Astrocyte of the hippocampus (primary cell): ENCODE data around the gene SUPV3L1.
A peak's percentile ranks its signal among the peaks of the same experiment; 100 is the strongest.

Experiments
- DNase-seq: peaks from one replicate; pipeline ENCODE4 v3.0.0; 2011; ENCODE audit warnings: low read depth, low spot score

Gene SUPV3L1

DNA sequence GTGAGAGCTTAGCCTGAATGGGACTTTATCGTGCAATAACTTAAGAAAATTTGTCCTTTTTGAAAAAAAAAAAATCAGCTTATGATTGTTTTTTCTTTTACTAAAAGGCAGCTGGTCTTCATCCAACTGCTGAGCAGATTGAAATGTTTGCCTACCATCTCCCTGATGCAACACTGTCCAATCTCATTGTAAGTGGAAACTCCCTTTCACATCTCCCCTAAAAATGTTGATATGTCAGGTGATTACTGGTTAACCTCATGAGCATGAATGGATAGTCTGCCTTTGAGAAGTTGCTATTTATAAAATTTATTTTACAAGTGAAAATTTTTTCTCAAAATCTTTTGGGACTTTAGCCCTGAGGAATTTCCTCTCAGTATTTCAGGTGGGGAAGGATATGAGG lies 22.3 kb downstream of the SUPV3L1 start:
- DNase-seq: no peak

DNA sequence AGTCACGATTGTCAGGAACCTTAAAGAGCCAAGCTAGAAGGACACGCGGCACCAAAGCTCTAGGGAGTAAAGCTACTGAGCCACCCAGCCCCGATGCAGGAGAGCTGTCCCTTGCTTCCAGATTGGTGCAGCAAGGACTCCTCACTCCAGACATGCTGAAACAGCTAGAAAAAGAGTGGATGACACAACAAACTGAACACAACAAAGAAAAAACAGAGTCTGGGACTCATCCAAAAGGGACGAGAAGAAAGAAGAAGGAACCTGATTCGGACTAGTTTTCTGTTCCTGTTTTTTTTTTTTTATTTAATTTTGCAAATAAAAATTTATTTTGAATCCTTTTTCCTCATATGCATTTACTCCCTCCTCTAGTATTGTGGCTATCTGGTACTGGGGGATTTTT lies 28.7 kb downstream of the SUPV3L1 start:
- DNase-seq: no peak

DNA sequence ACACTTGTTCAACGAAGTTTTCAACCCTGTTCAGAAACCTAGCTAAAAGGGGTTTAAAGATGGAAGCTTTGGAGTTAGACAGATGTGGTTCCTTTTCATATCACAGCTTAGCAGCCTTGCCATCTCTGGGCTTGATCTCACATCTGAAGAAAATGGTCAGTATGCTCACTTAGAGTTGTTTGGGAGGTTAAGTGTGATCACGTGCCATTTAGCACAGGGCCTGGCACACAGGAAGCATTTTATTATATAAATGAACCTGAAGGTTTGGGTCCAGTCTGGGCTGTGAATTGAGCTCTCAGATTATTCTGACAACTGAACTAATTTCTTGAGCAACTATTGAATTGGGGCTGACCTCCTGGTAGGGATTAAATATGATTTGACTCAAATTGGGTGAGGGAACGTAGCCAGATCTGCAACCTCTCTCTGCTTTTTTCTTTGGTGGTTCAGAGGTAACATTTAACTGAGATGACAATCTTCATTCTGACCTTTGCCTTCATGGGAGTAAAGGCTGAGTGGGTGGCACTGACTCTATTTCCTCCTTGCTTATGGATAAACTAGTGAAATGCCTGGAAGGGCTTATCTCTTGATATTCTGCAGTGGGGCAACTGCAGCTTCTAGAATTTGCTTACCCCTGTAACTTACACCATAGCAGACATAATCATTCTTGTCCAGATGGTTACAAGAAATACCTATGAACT lies 29.9 kb downstream of the SUPV3L1 start:
- no peak for DNase-seq

DNA sequence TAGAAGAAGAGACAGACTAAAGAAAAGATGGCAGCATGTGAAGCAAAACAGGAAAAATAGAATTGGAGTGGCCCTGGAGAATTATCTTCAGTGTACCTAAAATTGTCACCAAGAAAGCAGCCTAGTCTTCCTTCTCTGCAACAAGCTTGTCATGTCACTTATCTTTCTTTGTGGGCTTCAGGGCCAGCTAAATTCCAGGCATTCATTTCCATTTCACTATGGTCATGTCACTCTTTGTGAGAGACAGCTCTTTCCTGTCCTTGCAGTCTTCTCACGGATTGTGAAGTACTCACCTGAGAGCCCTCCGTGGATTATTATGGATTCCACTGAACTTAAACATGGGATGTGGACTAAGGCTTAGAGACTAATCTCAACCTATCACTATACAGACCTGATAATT lies 31.1 kb downstream of the SUPV3L1 start:
- DNase-seq: no peak

GRCh38 chr10:69211524-69211923 lies 31.5 kb downstream of the SUPV3L1 start:
- no peak for DNase-seq

- DNase-seq: no peak
Measured at GRCh38 chr10:69213591-69214311, 33.7 kb downstream of the SUPV3L1 start.

GRCh38 chr10:69214666-69215131 lies 34.7 kb downstream of the SUPV3L1 start:
- no peak for DNase-seq

GRCh38 chr10:69215405-69216171 lies 35.6 kb downstream of the SUPV3L1 start:
- peak; percentile 24 for DNase-seq

GRCh38 chr10:69216577-69217118 lies 36.6 kb downstream of the SUPV3L1 start:
- no peak for DNase-seq

GRCh38 chr10:69217119-69217754 lies 37.2 kb downstream of the SUPV3L1 start:
- peak; percentile 86 for DNase-seq

DNA sequence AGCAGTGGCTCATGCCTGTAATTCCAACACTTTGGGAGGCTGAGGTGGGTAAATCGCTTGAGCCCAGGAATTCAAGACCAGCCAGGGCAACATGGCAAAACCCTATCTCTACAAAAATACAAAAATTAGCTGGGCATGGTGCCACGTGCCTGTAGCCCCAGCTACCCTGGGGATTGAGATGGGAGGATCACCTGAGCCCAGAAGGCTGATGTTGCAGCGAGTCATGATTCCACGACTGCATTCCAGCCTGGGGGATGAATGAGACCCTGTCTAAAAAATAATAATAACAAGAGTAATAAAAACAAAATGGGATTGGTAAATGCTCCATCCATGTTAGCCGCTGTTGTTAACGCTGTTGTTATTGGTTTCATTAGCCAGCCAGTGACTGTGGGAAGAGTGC lies 38.8 kb downstream of the SUPV3L1 start:
- no peak for DNase-seq

DNA sequence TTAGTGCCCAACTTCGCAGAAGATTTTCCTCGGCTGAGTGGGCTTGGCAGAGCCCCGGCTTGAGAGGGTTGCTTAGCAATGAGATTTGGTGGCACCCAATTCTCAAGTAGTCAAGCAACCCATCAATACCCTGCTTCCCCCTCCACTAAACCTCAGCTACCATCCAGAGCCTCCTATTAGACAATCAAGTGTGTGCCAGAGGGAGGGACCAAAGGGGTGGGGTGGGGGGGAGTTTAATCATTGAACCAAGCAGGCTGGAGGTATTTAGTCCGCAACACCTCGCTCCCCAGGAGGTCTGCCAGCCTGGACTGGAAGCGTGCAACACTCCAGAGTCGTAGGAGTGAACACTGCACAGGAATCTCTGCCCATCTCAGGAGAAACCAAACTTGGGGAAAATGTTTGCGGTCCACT lies 40.0 kb downstream of the SUPV3L1 start, which contains the start of gene HKDC1:
Gene HKDC1 (plus strand): TSS at position 292 of the 411 bp plus-strand sequence. CDS start 104 bp downstream, at position 396.
- DNase-seq: peak; percentile 45

- DNase-seq: no peak
Measured at GRCh38 chr10:69220507-69220906, 40.5 kb downstream of the SUPV3L1 start.

DNA sequence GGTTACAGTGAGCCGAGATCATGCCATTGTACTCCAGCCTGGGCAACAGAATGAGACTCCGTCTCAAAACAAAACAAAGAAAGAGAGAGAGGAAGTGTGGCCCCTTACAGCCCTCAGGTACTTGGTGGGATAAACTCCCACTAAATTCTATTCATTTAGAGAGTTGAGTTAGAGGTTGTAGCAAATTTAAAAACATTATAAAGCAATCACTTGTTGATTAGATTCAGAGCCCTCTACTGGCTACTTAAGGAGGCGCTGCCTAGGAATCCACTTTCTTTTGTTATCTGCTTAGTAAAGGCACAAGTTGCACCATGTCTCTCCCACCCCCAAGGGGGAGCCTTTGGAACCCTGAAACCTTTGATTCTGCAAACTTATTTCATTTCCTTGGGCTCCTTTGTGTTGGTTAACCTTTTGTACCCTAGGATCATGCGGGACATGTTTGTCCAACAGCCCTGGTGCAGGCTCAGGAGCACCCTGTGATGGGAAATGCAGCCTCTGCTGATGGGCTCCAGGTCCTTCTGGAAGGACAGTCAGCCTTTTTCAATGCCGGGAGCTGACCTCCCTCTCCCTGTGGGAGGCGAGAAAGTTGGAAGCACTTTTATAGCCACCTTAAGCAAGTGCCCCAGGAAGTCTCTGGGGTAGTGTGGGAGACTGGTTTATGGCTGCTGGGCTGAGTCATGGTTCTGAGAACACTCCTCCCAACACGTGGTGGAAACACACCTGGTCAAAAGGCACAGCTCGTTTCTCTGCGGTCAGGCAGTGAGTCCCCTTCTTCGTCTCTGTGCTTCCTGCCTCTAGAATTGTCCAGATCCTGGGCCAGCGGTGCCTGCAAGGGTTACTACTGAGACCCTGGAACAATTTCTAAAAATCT lies 42.4 kb downstream of the SUPV3L1 start:
- DNase-seq: peak; percentile 57

- no peak for DNase-seq
Measured at GRCh38 chr10:69223028-69223342, 43.0 kb downstream of the SUPV3L1 start.

DNA sequence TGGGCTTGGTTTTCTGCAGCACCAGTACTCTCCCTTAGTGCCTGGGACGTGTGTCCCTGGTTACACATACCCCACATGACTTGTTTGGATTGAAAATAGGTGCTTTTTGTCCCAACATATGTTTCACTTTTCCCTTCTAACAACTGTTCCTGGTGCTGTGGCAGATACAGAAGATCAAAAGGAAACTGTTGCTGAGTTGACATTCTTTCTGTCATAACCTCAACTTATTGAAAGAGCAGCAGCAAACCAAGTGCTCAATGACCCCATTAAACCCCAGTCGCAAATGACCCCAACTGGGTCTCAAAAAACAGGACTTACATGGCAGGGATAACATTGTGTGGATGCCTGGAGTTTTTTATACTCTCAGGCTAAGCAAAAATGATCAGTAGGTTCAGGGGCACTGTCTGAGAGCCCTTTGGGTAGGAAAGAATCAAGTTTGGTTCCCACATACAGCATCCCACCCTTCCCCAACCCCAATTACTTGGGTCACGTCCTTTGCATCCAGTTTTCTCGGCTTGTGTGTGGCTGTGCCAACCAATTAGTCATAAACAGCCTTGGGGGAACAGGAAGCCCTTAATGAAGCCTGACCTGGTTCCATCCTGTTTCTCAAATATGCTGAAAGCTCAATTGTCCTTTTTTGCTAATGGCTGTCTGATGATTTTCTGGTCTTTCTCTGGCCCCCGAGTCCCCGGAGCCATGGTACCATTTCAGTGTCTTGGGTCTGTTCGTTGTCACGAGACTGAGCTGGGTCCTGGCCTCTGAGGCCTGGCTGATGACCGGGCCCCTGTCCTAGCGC lies 45.0 kb downstream of the SUPV3L1 start:
- peak; percentile 35 for DNase-seq

GRCh38 chr10:69225681-69226080 lies 45.6 kb downstream of the SUPV3L1 start:
- no peak for DNase-seq

GRCh38 chr10:69226919-69227450 lies 47.0 kb downstream of the SUPV3L1 start:
- no peak for DNase-seq

GRCh38 chr10:69228151-69228550 lies 48.1 kb downstream of the SUPV3L1 start:
- DNase-seq: no peak

GRCh38 chr10:69229616-69229916 lies 49.5 kb downstream of the SUPV3L1 start:
- no peak for DNase-seq
